ENCODE measurements around the gene CNGA3.

GRCh38 chr2:98380203-98380535, 33.9 kb downstream of the CNGA3 start:
- TF ChIP-seq POLR2A (IDR thresholded peaks at IDR 0.05) (no peak), POLR2AphosphoS5 (IDR thresholded peaks at IDR 0.05) (no peak)
- TF ChIP-seq, protein P1, sequence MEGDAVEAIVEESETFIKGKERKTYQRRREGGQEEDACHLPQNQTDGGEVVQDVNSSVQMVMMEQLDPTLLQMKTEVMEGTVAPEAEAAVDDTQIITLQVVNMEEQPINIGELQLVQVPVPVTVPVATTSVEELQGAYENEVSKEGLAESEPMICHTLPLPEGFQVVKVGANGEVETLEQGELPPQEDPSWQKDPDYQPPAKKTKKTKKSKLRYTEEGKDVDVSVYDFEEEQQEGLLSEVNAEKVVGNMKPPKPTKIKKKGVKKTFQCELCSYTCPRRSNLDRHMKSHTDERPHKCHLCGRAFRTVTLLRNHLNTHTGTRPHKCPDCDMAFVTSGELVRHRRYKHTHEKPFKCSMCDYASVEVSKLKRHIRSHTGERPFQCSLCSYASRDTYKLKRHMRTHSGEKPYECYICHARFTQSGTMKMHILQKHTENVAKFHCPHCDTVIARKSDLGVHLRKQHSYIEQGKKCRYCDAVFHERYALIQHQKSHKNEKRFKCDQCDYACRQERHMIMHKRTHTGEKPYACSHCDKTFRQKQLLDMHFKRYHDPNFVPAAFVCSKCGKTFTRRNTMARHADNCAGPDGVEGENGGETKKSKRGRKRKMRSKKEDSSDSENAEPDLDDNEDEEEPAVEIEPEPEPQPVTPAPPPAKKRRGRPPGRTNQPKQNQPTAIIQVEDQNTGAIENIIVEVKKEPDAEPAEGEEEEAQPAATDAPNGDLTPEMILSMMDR (IDR thresholded peaks at IDR 0.05), result no peak

Data from breast epithelium (tissue), 3 donors.